Upper lobe of right lung (tissue), 1 donor: ENCODE measurements around the gene FAM53B. TPM values are rescaled to one million over a fixed set of nuclear protein-coding genes. Genes with fewer than 3 reads are reported as not detected.
A peak's percentile ranks its signal among the peaks of the same experiment; 100 is the strongest.

Source experiments
- ATAC-seq: fragments of 200-7000 bp; cut with Tn5 transposase; one replicate; pipeline ENCODE4 v1.9.1; 2020; ENCODE audit warnings: mild to moderate bottlenecking, moderate library complexity
- DNase-seq: peaks from one replicate; pipeline ENCODE4 v3.0.0-alpha.2; 2020
- H3K27ac ChIP-seq: fragments of 200-600 bp; one replicate; pipeline ENCODE4 v1.8.0; 2022
- H3K27me3 ChIP-seq: fragments of 200-600 bp; one replicate; pipeline ENCODE4 v1.8.0; 2022; ENCODE audit warnings: mild to moderate bottlenecking
- H3K36me3 ChIP-seq: fragments of 200-600 bp; one replicate; pipeline ENCODE4 v1.8.0; 2022
- H3K4me1 ChIP-seq: fragments of 200-600 bp; one replicate; pipeline ENCODE4 v1.8.0; 2022
- H3K4me3 ChIP-seq: fragments of 200-600 bp; one replicate; pipeline ENCODE4 v1.8.0; 2022; ENCODE audit warnings: mild to moderate bottlenecking
- H3K9me3 ChIP-seq: fragments of 200-600 bp; one replicate; pipeline ENCODE4 v1.8.0; 2022
- intact Hi-C: fragments of 100-400 bp; cut with DNase I; formaldehyde crosslinking; loops from one replicate; pipeline ENCODE4 v1.11.0; 2022
- total RNA-seq: library from RNA; stranded (reverse); fragmentation: NEBNext Ultra II Directional; extraction: Animal tissue kit (Norgen Biotek cat#: 25700); gene quantifications from one replicate; pipeline ENCODE4 v1.2.1, GENCODE V29; 2021
- TF ChIP-seq, protein P1 (sequence below): fragments of 200-600 bp; IDR thresholded peaks from one replicate; pipeline ENCODE4 v1.8.0; 2022; ENCODE audit warnings: antibody characterized with exemption
- donor health status: DM: no; HTN: yes; CAD: no; lungs with severe emphysema.

The FAM53B gene
- total RNA-seq, 1 donor from 2014 or later: 31.4 TPM

DNA sequence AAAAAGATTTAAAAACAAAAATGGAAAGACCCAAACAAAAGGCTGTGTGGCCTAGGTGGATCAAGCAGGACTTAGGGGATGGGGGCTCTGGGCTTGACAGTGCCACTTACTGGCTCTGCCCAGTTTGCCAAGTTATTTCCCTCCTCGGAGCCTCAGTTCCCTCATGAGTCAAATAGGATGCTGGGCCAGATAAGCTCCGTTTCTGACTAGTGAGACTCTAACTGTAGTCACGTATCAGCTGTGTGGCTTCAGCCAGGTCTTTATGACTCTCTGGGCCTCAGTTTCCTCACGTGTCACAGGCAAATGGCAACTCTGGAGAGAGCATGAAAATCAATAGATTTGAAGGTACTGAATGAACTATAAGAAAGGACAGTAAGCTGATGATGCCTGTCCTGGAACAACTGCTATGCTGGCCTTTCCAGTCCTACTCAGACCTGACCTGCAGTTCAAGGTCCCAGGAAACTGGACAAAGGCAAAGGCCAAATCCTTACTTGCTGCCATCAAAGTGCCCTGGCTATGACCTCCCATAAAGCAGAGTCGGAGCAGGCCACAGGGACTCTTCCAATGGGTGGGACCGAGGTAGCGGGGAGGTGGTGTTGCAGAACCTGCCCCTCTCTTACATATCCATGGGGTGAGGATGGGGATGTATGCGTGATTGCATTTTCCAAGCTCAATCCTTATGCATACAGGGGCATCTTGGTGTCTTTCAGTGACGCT is 27.0 kb downstream of the FAM53B start:
- peak; percentile 33 for DNase-seq
- Histone ChIP-seq H3K27ac (no peak overlapping the region), H3K36me3 (no peaks in the 10 kb centered on the region), H3K27me3 (no peaks in the 10 kb centered on the region), H3K9me3 (no peaks in the 10 kb centered on the region), H3K4me1 (peaks cover 67% of the 10 kb centered on the region), H3K4me3 (no peak overlapping the region)
- ATAC-seq: no peak
- TF ChIP-seq, protein P1, sequence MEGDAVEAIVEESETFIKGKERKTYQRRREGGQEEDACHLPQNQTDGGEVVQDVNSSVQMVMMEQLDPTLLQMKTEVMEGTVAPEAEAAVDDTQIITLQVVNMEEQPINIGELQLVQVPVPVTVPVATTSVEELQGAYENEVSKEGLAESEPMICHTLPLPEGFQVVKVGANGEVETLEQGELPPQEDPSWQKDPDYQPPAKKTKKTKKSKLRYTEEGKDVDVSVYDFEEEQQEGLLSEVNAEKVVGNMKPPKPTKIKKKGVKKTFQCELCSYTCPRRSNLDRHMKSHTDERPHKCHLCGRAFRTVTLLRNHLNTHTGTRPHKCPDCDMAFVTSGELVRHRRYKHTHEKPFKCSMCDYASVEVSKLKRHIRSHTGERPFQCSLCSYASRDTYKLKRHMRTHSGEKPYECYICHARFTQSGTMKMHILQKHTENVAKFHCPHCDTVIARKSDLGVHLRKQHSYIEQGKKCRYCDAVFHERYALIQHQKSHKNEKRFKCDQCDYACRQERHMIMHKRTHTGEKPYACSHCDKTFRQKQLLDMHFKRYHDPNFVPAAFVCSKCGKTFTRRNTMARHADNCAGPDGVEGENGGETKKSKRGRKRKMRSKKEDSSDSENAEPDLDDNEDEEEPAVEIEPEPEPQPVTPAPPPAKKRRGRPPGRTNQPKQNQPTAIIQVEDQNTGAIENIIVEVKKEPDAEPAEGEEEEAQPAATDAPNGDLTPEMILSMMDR: no peak
- intact Hi-C loops: no loop called here

DNA sequence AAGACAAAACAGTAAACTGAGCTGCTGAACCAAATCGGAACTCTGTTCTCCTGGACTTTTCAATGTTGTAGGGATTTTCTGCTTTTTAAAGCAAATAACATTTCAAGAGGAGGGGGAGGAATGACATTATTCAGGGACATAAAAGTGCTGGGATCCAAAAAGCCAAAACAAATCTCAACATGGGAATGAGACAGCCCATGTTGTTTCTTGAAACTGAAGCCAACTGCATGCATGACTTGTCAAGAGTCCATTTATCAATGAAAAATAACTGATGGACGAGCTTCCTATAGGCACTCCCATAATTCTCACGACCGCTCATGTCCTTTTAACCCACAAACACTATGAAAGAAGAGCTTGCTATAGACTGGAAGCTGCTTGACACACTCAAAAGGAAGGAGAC is 27.8 kb downstream of the FAM53B start:
- H3K36me3 ChIP-seq: no peaks in the 10 kb centered on the region
- H3K27me3 ChIP-seq: no peaks in the 10 kb centered on the region
- intact Hi-C loops: no loop called here
- ATAC-seq (no peak), DNase-seq (no peak)
- TF ChIP-seq, protein P1: no peak
- H3K4me1 ChIP-seq: peaks cover 59% of the 10 kb centered on the region
- H3K4me3 ChIP-seq: no peak overlapping the region
- no peak overlapping the region for H3K27ac ChIP-seq
- H3K9me3 ChIP-seq: no peaks in the 10 kb centered on the region

DNA sequence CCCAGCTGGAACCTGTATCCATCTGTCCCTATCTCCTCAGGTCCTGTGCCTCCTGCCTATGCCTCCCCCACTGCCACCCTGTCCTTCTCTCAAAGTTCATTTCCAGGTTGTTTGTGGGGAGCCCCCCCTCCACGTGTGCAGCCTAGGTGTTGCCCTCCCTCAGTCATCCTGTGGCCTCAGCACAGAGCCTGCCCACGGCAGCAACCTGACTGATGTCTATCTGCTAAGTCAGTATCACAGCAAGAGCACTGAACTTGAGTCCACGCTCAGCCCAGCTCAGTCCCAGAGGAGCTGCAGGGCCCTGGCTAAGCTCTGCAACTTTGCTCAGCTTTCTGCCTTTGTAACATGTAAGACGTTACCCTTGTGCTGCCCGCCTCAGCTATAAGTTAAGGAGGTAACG is 28.7 kb downstream of the FAM53B start:
- no peak overlapping the region for H3K27ac ChIP-seq
- TF ChIP-seq, protein P1: no peak
- DNase-seq: peak; percentile 31
- no peak for ATAC-seq
- intact Hi-C loops: no loop called here
- no peaks in the 10 kb centered on the region for H3K27me3 ChIP-seq
- peaks cover 51% of the 10 kb centered on the region for H3K4me1 ChIP-seq
- H3K36me3 ChIP-seq: no peaks in the 10 kb centered on the region
- H3K4me3 ChIP-seq: no peak overlapping the region
- no peaks in the 10 kb centered on the region for H3K9me3 ChIP-seq

DNA sequence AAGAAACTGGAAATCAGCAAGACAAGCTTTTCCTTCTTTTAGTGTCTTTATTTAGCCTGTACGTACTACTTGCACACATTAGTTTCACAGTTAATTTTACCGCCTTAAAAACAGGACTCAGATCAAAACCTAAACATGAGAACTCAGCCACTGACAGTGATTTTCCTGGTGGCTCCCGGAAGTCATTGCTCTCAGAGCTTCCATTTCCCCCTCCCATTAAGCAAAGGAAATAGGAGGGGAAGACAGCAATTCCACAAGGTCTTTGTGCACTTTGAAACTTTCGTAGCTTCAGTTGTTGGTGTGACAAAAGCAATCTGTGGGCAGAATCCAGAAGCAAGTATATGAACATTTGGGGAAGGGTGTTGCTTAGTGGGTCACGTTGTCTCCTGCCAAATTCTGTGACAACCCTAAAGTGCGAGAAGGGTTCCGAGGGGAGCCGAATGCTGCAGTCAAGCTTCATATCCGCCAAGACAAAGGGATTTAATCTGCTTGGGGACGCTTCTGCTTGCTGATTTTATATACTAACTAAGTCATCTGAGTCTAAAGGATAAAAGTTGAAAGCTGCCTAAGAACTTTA is 30.4 kb downstream of the FAM53B start:
- Histone ChIP-seq H3K36me3 (no peaks in the 10 kb centered on the region), H3K9me3 (no peaks in the 10 kb centered on the region), H3K27ac (no peak overlapping the region), H3K4me3 (no peak overlapping the region), H3K4me1 (peaks cover 51% of the 10 kb centered on the region), H3K27me3 (no peaks in the 10 kb centered on the region)
- intact Hi-C loops: no loop called here
- TF ChIP-seq, protein P1: no peak
- ATAC-seq (no peak), DNase-seq (no peak)

DNA sequence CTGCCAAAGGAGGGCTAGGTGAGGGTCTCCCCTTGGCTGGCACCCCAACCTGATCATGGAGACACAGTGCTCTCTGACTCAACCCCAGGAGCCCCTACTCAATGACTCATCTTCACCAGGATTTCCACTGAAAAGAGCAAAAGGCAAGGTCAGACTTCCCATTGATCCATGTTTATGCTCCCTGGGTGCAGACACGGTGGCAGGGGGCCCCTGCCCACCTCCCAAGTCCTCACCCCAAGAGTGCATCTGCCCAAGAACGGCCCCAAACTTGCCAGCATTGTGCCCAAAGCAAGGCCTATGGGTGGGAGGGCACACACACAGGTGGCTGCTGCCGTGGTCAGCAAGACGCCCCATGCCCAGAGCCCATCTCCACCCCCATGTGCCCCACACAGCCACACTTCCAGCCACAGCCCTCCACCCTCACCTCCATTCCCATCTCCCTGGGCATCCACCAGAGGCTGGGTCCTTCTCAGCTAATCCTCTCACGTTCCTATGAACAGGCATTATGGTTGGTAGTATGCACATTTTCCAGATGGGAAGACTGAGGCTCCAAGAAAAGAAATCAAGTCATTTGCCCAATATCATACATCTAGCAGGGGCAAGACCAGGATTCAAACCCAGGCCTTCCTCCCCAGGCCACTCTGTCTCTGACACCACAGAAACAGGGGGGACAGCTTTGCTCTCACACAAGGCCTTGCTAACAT is 31.3 kb downstream of the FAM53B start:
- Histone ChIP-seq H3K4me3 (no peak overlapping the region), H3K36me3 (no peaks in the 10 kb centered on the region), H3K4me1 (peaks cover 51% of the 10 kb centered on the region), H3K27me3 (no peaks in the 10 kb centered on the region), H3K27ac (peak overlapping the region; percentile 17), H3K9me3 (no peaks in the 10 kb centered on the region)
- ATAC-seq (no peak), DNase-seq (peak; percentile 36)
- TF ChIP-seq, protein P1: no peak
- intact Hi-C loops: no loop called here
